GM18870 (cell line): ENCODE measurements around the gene BCO1.

ENCODE experiments used
- ATAC-seq: cut with Tn5 transposase; IDR thresholded peaks from one replicate; pipeline ENCODE4 v1.9.1; 2021; ENCODE audit warnings: moderate library complexity; ENCODE audit not compliant: unreplicated experiment

The BCO1 gene

GRCh38 chr16:81273223-81273950 lies 34.9 kb downstream of the BCO1 start:
- ATAC-seq: no peak

GRCh38 chr16:81275064-81275532 lies 36.6 kb downstream of the BCO1 start:
- no peak for ATAC-seq

DNA sequence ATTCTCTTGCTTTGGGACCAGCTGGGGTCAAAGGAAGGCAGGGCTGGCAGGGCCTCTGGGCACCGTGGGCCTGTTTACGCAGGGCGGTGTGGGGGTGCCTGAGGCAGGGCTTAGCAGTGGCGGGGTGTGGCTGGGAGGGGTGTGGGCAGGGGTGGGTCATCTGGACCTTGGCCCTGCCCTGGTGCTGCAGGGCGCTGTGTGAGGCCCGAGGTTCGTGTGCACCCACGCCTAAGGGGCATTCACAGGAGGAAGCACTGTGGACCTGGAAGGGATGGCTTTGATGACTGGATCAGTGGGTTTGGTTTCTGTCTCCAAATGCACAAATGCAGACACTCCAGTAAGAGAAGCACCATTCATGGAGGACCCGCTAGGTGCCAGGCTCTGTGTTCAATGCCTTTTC lies 37.3 kb downstream of the BCO1 start:
- no peak for ATAC-seq

GRCh38 chr16:81276323-81276722 lies 37.8 kb downstream of the BCO1 start:
- no peak for ATAC-seq

DNA sequence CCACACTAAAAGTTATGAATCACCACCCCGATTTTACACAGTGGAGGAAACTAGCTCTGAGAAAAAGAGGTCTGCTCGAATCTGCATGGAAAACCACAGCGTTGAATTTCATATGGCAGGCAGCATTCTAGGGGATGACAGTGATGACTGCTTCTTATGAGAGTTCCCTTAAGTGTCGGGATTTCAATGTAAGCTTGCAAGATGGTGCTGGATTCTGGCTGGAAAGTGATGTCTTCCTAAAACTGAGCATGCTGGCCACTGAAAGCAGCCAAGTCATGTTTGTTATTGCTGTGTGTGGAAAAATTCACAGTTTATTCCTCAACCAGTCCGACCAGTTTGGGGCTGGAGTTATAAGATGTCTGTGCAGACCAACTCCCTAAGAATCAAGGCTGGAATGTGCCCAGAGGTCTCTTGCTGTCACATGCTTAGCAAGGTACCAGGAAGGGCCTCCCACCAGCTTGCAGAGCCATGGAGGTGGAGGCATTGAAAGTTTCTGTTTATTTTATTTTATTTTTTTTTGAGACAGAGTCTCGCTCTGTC lies 39.1 kb downstream of the BCO1 start:
- no peak for ATAC-seq

DNA sequence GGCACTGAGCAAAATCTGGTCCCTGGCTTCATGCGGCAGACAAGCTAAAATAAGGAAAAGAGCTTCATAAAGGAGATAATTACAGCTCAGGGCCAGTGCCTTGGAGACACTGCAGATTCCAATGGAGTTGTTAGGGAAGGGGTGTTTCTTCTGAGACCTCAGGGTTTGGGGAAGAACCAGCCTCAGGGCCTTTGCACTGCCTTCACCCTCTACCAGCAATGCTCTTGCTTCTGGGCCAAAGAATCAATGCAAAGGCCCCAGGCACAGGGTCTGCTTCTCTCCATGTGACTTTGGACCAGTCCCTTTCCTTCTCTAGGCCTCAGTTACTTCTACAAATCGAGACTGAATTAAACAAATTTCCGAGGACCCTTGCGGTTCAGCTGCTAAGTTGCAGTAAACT lies 40.0 kb downstream of the BCO1 start:
- no peak for ATAC-seq

DNA sequence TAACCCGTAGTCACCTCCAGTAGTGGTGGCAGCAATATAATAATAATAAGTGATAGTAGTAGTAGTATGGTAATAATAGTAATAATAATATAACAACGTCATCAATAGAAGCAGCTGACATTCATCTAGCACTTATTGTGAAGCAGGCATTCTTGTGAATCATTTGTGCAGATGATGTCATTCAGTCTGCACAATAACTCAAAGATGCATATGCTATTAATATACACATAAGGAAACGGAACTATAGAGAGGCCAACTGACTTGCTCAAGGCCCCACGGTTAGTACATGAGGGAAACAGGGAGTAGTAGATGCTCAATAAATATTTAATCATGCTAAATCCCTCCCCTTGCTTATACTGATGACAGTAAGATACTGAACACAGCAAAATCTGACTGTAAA lies 40.9 kb downstream of the BCO1 start:
- no peak for ATAC-seq

DNA sequence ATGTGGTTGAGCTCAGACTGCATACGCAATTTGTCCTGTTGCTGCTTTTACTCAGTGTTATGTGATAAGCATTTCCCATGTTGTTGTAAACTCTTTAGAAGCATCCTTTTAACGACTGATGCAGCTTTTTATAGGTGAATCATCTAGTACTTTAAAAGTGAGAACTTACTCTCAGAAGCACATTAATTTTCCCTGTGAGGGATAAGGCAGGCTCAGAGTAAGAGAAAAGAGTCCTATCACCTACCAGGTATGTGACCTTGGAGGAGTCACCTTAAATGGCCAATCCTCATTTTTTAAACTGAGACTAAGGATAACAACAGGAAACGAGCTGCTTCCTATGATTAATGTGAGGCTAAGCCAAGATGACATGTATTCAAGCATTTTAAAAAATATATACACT lies 41.9 kb downstream of the BCO1 start:
- no peak for ATAC-seq

DNA sequence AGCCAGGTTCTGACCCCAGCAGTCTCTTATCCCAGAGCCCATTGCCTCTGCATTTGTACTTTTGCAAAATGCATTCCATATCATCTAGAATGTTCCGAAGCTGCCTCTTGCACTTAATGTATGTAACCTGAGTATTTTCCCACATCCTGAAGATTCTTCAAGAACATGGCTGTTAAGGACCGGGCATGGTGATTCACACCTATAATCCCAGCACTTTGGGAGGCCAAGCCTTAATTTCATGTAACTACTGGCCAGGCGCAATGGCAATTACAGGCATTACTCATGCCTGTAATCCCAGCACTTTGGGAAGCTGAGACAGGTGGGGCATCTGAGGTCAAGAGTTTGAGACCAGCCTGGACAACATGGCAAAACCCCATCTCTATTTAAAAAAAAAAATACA lies 44.6 kb downstream of the BCO1 start:
- no peak for ATAC-seq

- ATAC-seq: no peak
Observed at GRCh38 chr16:81284995-81285600, 46.6 kb downstream of the BCO1 start.

- ATAC-seq: no peak
Observed at GRCh38 chr16:81286190-81286589, 47.7 kb downstream of the BCO1 start.

GRCh38 chr16:81291117-81291516 lies 52.6 kb downstream of the BCO1 start:
- no peak for ATAC-seq

- ATAC-seq: no peak
Observed at GRCh38 chr16:81292936-81293335, 54.4 kb downstream of the BCO1 start.

GRCh38 chr16:81293909-81294802 lies 55.7 kb downstream of the BCO1 start:
- no peak for ATAC-seq

DNA sequence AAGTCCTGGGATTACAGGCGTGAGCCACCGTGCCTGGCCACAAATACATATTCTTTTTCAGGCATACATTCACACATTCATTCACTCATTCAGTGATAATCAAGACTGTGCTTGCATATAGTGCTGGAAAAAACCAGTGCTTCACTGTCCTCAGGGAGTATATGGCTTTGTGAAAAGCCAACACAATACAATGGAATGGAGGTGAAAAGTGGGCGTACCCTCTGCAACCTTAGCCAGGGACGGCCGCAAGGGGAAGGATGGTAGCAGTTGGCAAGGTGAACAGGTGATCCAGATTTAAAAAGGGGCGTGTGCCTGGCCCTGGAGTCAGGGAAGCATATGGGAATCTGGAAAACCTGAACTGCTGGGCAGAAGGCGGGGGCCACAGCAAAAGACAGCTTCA lies 58.1 kb downstream of the BCO1 start:
- no peak for ATAC-seq

- no peak for ATAC-seq
Observed at GRCh38 chr16:81307770-81308169, 69.3 kb downstream of the BCO1 start.

- ATAC-seq: no peak
Observed at GRCh38 chr16:81310045-81310644, 71.7 kb downstream of the BCO1 start.

DNA sequence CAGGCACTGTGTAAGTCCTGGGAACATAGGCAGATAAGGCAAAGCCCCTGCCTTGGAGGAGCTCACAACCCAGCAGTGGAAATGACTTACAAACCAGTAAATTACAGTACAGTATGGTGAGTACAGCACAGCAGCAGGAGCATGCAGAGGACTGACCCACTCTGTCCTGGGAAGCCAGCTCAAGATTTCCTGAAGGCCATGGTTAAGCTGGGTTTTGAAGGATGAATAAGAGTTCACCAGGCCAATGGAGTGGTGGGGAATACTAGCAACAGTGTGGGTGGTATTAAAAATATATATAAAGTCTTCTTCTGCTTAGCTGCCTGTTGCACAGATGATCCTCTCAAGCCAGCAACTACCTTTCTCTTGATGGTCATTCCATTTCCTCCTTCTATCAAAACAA lies 73.3 kb downstream of the BCO1 start:
- no peak for ATAC-seq

DNA sequence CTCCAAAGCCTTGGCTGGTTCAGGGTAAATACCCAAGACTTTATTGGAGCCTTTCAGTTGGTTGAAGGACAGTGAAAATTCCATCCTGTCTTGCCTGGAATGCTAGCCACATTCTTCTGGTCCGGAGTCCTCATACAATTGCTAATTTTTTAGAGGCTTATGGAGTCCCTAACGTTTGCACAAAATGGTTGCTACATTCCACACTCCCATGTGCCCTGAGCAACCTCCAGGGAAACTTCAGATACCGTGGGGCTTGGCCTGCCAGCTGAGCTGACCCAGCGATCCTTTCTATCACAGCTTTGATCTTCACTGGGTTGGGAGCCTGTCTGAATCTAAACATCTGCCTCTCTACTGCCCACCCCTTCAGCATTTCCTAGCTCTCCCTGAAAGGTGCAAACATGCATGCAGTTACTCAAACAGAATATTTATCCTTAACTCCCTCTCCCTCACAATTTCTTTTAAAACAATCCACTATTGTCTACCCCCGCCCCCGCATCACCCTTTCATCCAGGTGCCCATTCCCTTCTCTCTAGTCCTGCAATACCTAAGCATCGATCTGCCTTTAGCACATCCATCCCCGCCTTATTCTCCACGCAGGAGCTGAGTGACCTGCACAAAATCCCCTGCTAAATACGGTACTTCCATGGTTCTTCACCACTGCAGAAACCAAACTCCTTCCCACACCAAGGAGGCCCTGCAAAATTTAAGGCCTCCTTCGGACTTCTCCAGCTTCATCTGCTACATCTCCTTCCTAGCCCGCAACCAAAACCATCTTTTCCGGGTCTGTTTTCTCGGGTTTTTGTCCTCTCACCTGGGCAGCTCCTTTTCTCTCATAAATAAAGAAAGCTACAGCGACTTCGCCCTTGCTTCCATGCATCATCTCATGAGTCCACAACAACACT lies 75.5 kb downstream of the BCO1 start:
- ATAC-seq: no peak
